ENCODE measurements around the gene PLEKHG1. TPM values are rescaled to one million over a fixed set of nuclear protein-coding genes. Genes with fewer than 3 reads are reported as not detected.
A peak's percentile ranks its signal among the peaks of the same experiment; 100 is the strongest.

Gene PLEKHG1
- total RNA-seq, 2 donors from 2014 or later = 8.4 to 29.3 TPM

- H3K27me3 ChIP-seq (replicated peaks; ENCODE audit: insufficient read depth) = no peaks in the 10 kb centered on the region
- no peak overlapping the region for H3K27ac ChIP-seq
- DNase-seq (ENCODE audit: low spot score) = no peak
- H3K4me1 ChIP-seq (ENCODE audit: control insufficient read depth in 1 of 2, low read depth in 2 of 2) = peaks cover 0 to 29% of the 10 kb centered on the region in 2 donors
- no peaks in the 10 kb centered on the region for H3K36me3 ChIP-seq
- H3K4me3 ChIP-seq = no peak overlapping the region
- H3K9me3 ChIP-seq = no peaks in the 10 kb centered on the region
- no peak for TF ChIP-seq CTCF (IDR thresholded peaks at IDR 0.05)
- no peak for ATAC-seq (ENCODE audit: insufficient number of reproducible peaks, low FRiP score, low read depth)
These were observed 41.0 kb downstream of the PLEKHG1 start for GRCh38 chr6:150640556-150641209.

- no peaks in the 10 kb centered on the region for H3K9me3 ChIP-seq
- no peaks in the 10 kb centered on the region for H3K27me3 ChIP-seq (replicated peaks; ENCODE audit: insufficient read depth)
- peak overlapping the region in 1 of 2 donors; percentile 2 for H3K27ac ChIP-seq
- peaks cover 0 to 24% of the 10 kb centered on the region in 2 donors for H3K4me1 ChIP-seq (ENCODE audit: control insufficient read depth in 1 of 2, low read depth in 2 of 2)
- TF ChIP-seq CTCF (IDR thresholded peaks at IDR 0.05) = no peak
- no peaks in the 10 kb centered on the region for H3K36me3 ChIP-seq
- ATAC-seq (ENCODE audit: insufficient number of reproducible peaks, low FRiP score, low read depth) (no peak), DNase-seq (ENCODE audit: low spot score) (no peak)
- H3K4me3 ChIP-seq = peak overlapping the region; percentile 53
These were observed 41.9 kb downstream of the PLEKHG1 start for GRCh38 chr6:150641398-150642139.

GRCh38 chr6:150646228-150646627 lies 46.5 kb downstream of the PLEKHG1 start:
- TF ChIP-seq CTCF (IDR thresholded peaks at IDR 0.05) = no peak
- no peaks in the 10 kb centered on the region for H3K36me3 ChIP-seq
- DNase-seq (ENCODE audit: low spot score) (no peak), ATAC-seq (ENCODE audit: insufficient number of reproducible peaks, low FRiP score, low read depth) (no peak)
- peaks cover 0 to 20% of the 10 kb centered on the region in 2 donors for H3K4me1 ChIP-seq (ENCODE audit: control insufficient read depth in 1 of 2, low read depth in 2 of 2)
- H3K9me3 ChIP-seq = no peaks in the 10 kb centered on the region
- no peak overlapping the region for H3K4me3 ChIP-seq
- no peaks in the 10 kb centered on the region for H3K27me3 ChIP-seq (replicated peaks; ENCODE audit: insufficient read depth)
- no peak overlapping the region for H3K27ac ChIP-seq

- no peaks in the 10 kb centered on the region for H3K9me3 ChIP-seq
- no peaks in the 10 kb centered on the region for H3K36me3 ChIP-seq
- no peak for DNase-seq (ENCODE audit: low spot score)
- TF ChIP-seq CTCF (IDR thresholded peaks at IDR 0.05) = no peak
- no peak overlapping the region for H3K4me3 ChIP-seq
- no peak for ATAC-seq (ENCODE audit: insufficient number of reproducible peaks, low FRiP score, low read depth)
- no peak overlapping the region for H3K27ac ChIP-seq
- H3K27me3 ChIP-seq (replicated peaks; ENCODE audit: insufficient read depth) = no peaks in the 10 kb centered on the region
- H3K4me1 ChIP-seq (ENCODE audit: control insufficient read depth in 1 of 2, low read depth in 2 of 2) = peaks cover 0 to 16% of the 10 kb centered on the region in 2 donors
These were observed 47.4 kb downstream of the PLEKHG1 start for GRCh38 chr6:150647051-150647450.

Other genes with a start within 250 kb of the PLEKHG1 start
- 1 to 10 TPM in 1 of 2 donors, under 1 TPM in 1; 0.27 to 2.3 TPM for gene IYD, start 230.9 kb upstream of the PLEKHG1 start, total RNA-seq

All from thoracic aorta (tissue), 2 donors.